Measurements from ENCODE around the gene BRSK2.

BRSK2 gene

DNA sequence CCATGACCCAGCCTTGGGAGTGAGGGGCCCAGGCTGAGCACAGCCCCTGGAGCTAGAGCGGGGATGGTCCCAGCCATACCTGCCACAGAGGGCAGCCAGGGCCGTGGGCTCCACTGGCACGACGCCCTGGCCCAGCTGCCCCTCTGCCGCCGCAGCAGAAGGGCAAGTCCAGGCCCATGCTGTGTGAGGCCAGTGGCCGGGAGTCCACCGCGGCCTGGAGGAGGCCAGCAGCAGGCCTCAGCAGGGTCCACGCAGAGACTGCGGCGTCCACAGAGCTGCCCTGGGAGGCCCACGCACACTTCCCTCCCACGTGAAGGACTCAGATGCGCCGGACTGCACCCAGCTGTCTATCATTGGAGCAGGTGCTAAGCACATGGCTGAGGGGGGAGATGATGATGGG is 73.3 kb downstream of the BRSK2 start:
- no peak for DNase-seq

GRCh38 chr11:1466784-1467183 is 77.0 kb downstream of the BRSK2 start:
- DNase-seq = no peak

DNA sequence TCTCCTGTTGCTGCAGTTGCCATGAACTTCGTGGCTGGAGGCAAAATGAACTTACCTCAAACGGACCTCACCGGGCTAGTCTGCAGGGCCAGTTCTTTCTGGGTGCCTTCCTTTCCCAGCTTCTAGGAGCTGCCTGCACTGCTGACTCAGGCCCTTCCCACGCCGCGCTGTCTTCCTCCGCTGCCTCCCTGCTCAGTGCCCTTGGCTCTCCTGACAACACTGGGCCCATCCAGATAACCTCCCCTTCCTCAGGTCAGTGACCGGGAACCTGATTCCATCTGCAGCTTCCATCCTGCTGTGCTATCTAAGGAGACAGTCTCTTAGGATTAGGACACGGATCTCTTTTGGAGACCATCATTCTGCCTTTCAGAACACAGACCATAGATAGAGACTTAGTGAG is 77.5 kb downstream of the BRSK2 start:
- DNase-seq = no peak

DNA sequence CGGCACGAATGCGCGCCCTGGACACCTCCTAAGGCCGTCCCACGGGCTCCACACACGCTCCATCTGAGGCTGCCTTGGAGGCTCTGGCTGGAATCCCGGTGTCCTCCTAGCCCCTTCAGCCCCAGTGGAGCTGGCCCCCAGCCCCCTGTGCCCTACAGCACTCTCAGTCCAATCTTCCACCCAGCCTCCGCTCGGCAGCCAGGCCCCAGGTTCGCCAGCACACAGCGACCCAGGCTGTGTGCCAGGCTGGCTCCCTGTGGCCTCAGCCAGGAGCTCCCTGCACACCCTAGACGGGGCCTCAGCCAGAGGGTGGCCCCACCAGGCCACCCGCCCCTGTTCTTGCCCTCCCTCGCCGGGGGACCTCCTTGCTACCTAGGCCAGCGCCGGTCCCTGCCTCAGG is 78.3 kb downstream of the BRSK2 start:
- peak in 5 of 56 donors; percentile 30 to 38 (median 37) for DNase-seq

DNA sequence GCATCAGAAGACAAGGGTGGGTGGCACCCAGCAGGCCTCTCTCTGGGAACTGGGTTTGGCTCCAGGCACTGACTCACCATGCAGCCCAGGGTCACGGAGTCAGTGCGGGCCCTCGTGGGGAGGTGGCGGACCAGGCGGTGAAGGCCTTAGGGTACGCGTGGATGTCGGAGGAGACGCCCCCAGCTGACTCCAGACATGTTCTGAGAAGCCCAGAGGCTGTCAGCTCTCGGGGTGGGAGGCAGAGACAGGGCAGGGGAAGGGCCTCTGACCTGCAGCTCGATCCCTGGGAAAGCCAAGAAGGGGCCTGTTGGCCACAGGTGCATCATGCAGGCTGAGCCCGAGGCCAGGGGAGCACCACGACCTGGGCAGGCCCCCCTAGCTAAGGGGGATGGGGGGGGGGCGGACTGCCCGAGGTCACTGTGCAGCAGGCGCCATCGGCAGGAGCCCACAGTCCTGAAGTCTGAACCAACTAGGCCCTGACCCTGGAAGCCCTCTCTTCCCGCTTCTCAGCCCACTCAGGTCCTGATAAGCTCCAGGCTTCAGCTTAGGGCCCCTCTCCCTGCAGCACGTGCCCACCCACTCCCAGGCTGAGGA is 78.8 kb downstream of the BRSK2 start:
- DNase-seq = no peak

DNA sequence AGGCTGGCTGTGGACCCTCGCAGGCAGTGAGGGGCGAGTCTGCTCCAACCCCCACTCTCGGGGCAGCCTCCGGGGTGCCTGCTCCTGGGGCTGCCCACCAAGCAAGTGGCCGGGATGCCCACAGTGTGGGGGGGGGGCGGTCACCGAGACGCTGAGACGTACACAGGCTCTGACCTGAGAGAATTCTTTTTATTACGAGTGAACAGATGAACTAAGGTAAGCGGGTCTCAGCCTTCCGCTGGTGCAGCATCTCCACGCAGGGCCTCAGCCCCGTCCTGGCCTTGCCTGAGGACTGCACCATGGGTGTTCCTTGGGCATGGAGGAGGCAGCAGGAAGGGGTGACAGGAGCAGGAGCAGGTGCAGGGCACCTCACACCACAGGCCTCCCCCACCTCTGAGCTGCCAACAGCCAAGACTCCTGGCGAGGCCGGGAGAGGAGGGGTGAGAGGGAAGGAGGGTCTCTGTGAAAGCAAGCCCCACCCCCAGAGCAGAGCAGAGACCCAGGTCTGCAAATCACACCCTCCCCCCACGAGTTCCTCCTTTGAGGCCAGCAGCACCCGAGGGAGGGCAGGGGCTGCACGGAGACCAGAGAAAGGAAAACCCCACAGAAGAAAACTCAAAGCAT is 79.7 kb downstream of the BRSK2 start:
- no peak for DNase-seq

GRCh38 chr11:1469911-1470680 is 80.4 kb downstream of the BRSK2 start:
- DNase-seq = no peak

DNA sequence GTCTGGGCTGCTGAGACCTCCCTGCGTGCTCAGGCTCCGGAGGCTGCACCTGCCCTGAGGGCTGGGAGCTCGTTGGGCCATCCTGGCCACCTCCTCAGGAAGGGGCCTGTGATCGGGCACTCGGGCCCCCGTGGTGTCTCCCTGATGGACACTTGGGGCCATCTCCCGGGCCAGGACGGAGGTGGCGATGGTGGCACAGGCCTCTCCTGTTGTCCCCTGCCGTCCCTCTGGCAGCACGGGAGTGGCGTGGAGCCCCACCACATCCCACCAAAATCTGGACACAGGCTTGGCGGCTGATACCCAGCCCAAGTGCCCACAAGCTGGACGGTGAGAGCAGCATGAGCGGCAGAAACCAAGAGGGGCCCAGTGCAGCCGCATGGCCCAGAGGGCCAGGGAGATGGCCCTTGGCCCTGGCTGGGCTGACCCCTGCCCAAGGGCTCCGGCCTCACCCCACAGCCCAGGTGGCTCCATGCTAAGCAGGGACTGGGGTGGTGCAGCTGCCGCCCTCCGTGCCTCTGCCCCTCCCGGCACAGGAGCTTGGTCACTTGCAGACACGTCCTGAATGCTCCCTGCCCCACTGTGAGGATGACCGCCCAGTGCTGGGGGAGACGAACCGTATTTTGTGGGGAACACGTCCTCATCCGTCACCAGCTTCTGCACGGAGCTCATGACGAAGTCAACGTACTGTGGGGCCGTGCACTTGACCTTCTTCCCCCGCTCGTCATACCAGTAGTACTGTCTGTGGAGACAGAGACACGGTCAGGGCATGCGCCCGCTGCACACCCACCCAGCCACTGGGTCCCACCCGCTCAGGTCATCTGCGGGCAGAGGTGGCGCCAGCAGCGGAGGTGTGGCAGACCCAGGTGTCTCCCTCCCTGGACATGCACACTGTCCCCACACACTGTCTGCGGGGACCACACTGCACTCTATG is 81.2 kb downstream of the BRSK2 start:
- DNase-seq = no peak

GRCh38 chr11:1471736-1472135 is 82.0 kb downstream of the BRSK2 start:
- DNase-seq = no peak

- no peak for DNase-seq
Observed at GRCh38 chr11:1472180-1473005, 82.7 kb downstream of the BRSK2 start.

GRCh38 chr11:1473011-1473628 is 83.4 kb downstream of the BRSK2 start:
- no peak for DNase-seq

DNA sequence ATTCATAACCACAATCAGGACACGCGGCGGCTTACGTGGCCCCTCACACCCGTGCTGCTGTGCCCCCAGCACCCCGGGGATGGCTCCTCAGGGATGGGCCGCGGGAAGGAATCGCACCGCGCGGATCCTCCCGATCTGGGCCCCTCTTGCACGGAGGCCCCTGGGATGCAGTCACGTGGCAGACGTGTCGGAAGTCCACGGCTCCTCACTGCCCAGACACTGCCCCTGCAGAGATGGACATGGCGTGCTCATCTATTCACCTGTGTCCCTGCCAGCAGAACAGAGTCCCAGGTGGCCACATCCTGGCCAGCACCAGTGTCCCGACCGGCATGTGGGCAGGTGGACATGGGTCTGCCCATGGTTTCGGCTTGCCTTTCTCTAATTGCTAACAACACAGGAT is 84.1 kb downstream of the BRSK2 start:
- no peak for DNase-seq

GRCh38 chr11:1475841-1476240 is 86.1 kb downstream of the BRSK2 start:
- DNase-seq = no peak

DNA sequence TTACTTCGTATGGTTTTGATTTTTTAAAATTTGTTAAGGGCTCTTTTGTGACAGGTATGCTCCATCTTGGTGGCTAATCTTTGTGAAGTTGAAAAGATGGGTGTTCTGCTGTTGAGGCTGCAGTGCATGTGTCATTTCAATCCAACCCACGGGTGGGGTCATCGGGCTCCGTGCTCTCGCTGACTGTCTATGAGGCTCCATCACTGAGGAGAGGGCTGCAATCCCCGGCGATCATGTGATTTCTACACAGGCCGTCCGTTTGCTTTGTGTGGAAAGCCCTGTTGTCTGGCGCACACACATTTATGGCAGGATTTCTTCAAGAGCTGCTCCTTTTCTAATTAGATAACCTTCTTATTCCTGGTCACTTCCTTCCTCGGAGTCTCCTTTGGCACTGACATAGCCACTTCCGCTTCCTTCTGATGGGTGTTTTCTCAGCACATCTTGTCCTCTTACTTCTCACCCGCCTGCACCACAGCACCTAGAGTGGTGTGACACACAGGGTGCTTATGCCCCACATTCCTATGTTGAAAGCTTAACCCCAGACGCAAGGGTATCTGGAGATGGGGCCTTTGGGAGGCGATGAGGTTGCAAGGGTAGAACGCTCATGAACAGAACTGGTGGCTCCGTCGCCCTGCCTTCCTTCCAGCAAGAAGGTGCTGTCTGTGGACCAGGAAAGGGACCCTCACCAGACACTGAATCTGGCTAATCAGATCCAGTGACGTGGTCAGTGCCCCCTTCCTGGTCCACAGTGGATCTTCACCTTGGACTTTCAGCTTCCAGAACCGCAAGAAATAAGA is 87.4 kb downstream of the BRSK2 start:
- DNase-seq = no peak

DNA sequence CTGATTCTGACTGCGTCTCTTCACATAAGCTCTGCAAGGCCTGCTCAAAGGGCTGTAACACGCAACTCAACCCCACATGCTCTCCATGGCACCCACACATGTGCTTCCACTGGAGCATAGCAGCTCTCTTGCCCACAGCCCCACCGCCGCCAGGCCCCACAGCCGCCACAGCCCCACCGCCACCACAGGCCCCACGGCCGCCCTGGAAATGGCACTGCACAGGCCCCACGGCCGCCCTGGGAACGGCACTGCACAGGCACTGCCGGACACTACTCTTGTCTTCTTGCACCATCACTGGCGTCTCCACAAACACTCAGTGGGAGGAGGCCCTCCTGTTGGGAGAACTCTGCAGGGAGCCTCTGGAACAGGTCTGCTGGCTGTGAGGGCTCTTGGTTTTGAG is 88.3 kb downstream of the BRSK2 start:
- no peak for DNase-seq

DNA sequence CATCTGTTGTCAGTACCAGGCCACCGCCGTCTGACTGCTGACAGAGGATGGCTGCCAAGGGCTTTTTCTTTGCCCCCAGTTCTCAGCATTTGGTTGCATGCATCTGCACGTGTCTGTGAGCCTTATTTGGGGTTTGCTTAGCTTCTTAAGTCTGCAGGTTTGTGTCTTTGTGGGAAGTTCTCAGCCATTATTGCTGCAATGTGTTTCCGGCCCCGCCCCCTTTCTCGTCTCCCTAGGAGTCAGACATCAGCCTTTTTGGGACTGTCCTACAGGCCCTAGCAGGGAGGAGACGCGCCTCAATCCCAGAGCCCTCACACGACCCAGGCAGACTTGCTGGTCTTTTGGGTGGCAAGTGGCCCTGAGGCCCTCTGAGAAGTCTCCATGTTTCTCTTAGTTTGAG is 88.8 kb downstream of the BRSK2 start:
- no peak for DNase-seq

DNA sequence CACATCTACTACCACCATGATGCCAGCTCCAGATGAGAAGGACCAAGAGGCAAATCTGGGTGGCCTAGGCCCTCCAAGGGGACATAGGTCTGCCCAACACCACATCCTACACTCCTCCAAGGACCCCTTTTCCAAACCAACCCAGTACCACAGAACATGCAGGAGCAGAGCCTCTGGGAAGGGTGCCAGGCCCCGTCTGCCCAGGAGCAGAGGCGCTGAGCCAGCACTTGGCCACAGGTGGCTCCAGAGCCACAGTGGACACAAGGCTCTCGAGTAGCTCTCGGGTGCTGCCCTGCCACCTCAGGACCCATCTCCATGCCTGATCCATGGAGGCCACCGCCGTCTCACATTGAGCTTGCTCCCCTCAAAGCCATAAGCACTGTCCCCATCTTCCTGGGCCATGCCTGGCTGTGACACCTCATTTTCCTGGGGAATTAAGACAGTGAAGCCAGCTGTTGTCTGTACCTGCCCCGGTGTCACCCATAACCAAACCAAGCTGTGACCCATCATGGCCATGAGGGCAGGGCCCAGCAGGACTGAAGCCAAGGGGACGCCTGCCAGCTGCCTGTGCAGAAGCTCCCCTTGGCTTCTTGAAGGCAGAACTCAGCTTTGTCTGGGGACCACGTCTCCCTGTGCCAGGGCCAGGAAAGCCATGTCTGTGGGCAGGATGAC is 89.4 kb downstream of the BRSK2 start:
- no peak for DNase-seq

- DNase-seq = no peak
Observed at GRCh38 chr11:1479678-1480118, 90.0 kb downstream of the BRSK2 start.

DNA sequence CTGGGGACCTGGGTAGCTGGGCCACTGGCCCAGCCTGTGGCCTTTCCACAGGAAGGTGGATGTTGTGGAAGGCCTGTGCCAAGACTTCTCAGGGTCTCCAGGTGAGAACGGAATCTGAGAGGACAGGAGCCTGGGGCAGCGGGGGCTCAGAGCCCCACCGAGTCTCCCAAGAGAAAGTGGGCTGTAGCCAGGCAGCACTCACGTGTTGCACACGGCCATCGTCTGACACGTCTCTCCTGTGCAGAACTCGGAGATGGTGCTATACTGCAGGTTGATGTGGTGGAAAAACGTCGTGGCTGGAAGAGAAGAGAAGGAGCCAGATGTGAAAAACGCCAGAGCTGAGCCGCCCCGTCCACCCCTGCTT is 90.4 kb downstream of the BRSK2 start:
- DNase-seq = no peak

Data from amygdala (tissue), 56 donors.